ENCODE measurements around the gene HS1BP3.

Gene HS1BP3

DNA sequence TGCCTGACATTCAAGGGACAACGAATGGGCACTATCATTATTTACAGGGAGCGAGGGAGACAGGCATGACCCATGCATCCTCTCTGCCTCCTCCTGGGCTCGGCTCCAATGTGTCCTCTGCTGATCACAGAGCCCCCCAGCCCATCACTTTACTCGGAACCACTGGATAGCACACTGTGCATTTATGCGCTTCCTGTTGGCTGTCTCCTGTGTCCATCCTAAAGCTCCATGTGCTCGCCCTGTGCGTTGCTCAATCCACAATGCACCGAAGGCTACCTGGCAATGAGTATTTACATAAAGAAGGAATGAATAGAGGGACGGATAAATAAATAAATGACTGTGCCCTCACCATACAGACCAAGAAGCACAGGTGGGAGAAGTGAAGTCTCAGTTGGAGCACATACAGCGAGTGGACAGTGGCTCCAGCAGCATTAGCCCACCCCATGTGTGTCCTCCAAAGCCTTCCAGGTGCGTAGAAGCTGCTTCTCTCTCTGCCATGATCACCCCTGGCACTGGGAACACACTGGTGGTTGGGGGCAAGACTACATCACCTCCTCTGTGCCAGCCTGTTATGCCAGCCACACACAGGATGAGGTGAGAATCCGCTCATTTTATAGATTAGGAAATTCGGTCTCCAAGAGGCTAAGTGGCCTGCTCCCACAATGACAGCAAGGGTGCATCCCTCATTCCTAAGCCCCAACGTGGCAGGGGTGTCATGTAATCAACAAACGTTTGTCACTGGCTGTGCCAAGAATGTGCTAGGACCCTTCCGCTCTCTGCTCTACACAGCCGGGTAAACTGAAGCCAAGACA lies 13.7 kb upstream of the HS1BP3 start:
- no peak for DNase-seq (ENCODE audit: extremely low read depth in 1 of 2, low read depth in 1 of 2)

DNA sequence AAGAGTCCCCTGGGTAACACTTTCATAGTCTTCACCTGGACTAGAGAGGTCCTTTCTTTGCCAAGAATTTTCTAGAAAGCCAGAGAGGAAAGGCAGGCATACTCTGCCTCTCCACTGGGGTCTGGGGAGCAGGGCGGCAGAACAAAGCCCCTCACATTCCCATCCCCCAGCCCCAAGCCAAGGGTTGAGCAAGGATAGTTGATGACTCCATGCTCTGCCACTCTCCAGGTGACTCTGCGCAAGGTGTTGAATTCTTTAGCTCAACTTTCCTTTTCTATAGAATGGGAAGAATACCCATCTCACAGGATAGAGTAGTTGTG lies 13.1 kb upstream of the HS1BP3 start:
- no peak for DNase-seq (ENCODE audit: extremely low read depth in 1 of 2, low read depth in 1 of 2)

DNA sequence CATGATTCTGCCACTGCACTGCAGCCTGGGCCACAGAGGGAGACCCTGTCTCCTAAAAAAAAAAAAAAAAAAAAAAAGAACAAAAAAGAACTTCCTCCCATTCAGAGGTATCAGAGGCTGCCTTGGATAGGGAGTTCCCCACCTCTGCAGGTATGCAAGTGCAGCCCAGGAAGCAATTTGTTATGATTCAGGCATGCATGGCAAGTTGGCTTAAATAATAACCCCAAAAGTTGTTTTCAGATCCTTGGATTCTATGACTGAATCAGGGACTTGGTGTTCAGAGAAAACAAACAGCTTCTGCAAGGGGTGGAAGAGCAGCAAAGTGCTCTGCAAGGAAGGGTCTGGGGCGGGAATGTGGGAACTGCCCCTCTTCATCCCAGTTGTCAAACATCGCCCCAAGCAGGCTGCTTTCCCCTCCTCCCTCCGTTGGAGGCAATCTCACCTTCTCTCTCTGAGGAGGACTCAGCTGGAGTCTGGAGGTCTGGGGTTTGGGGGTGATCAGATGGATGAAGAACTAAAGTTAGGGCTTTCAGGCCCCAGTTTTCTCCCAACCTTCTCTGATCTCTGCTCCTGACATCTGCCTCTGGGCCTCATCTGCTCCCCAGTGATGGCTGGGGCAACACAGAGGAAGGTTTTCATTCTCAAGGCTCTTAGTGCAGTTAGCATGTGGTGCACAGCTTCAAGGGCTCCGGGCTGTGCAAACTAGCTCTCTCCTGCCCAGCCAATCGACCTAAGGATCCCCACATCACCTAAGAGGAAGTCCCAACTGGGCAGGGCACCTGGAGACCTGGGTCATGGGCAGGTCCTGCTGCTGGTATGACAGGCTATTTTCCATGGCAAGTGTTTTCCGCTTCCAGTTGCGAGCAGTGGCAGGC lies 12.5 kb upstream of the HS1BP3 start:
- no peak for DNase-seq (ENCODE audit: extremely low read depth in 1 of 2, low read depth in 1 of 2)

DNA sequence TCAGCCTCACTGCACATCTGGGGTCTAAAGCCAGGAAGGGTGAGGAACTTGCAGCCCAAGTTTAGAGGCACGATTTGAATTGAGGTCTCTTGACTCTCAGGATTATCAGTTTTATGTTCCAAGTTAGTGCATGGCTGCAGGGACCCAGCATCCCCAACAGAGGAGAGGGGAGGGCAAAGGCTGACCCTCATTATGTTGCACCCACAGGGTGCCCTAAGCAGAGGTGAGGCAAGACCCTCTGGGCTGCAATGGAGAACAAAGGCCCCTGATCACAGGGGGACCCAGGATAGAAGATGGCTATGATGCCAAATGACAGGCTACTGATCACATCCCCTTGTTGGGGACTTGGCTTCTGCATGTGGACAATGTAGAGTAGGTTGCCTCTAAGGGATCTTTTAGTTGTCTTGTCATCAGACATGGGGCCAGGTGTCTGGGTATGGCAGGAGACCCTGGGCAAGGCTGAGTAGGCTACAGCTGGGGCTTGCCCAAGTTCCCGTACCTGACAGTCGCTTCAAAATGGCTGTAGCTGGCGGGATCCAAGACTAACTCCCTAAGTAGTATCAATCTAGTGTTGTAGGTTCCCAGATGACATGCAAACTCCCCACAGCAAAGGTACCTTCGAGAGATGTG lies 11.5 kb upstream of the HS1BP3 start:
- DNase-seq (ENCODE audit: extremely low read depth in 1 of 2, low read depth in 1 of 2) = no peak

DNA sequence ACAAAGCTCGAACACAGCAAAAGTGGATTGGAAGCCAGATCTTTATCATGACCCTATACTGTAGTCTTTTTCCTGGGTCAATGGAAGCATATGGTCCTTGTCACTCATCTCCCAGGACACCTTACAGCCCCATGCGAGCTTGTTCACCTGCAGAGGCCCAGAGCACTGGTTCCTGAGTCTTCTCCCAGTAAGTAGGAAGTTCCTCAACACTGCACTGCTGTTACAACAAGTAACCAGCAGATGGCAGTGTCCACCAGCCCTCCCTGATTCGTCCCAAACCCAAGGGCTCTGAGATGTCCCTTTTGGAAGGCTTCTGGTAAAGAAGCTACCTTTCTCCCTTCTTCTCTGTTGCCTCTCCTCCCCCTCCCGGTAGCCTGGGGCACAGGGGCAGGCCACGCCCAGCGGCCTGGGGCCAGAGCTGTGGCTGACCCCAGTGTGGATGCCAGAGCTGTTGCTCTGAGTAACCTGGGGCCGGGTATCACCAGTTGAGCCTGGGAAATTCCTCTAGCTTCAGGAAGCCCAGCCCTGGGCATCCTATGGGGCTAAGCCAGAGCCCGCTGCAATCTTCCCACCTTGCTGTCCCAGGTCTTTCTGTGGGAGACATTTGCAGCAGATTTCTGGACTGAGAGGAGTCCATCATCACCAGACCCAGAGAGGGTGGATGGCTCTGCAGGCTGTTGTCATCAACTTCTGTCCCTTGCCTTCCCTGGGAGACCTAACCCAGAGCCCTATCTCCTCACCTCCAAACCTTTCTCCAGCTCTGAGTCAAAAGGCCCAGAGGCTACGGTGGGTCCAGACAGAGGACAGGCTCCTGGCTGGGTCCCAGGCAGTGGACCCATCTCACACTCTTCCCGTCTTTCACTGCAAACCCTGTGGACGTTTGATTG lies 10.8 kb upstream of the HS1BP3 start:
- no peak for DNase-seq (ENCODE audit: extremely low read depth in 1 of 2, low read depth in 1 of 2)

DNA sequence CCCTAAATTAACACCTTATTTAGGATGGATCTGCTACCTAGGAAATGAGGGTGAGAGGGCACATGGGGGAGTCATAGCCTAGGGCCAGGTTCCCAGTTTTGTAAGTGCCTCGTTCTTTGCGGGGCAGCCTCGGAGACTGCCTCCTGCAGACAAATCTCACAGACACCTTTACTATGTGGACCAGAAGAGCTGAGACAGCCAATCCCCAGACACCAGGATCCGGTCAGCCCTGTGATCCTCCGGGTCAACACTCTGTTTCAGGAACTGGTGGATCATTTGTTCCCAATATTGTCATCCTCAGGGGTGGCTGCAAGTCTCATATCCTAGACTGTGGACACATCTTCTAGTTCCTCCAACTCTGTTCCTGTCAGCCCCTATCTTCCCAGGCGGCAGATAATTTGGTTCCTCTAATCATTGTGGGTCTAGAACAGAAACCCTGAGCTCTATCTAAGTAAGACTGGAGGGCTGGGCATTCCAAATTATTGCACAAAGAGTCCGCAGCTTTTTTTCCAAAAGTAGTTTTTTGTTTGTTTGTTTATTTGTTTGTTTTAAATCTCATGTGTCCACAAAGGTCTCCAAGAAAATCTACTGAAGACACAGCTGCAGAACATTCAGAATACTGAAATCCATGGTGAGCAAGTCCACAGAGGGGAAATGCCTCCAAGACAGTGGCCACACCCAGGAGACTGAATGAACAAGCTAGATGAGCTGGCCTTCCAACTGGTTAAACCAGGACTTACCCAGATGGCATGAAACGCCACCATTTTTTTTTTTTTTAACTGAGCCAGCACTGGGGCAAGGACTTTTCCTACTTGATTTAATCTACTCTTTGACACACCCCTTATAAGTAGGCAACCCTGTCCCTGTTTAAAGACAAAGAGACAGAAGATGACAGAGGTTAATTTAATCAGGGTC lies 9.9 kb upstream of the HS1BP3 start:
- DNase-seq (ENCODE audit: extremely low read depth in 1 of 2, low read depth in 1 of 2) = no peak

DNA sequence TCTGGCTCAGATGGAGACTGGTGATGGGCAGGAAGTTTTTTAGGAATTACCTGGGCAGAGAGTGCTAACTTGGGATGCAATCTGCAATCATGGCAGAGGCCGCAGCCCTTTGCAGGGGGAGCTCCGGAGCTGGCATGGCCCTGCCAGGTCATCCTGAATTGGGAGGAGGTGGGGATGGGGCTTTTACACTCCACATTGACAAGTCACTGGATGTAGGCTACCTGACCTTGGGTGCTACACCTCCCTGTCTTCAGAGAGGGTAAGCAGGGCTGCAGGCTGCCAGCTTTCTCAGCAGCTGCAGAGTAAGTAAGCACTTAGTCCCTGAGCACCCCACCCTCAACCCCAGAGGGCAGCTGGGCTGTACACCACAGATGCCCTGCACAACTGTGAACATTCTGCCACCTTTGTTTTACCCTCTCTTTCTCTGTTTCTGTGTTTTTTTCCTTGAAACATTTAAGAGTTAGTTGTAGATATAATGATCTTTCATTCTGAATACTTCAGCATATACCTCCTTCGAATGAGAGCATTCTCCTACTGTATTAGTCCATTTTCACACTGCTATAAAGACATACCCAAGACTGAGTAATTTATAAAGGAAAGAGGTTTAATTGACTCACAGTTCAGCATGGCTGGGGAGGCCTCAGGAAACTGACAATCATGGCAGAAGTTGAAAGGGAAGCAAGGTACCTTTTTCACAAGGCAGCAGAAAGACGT lies 6.8 kb upstream of the HS1BP3 start:
- no peak for DNase-seq (ENCODE audit: extremely low read depth in 1 of 2, low read depth in 1 of 2)

DNA sequence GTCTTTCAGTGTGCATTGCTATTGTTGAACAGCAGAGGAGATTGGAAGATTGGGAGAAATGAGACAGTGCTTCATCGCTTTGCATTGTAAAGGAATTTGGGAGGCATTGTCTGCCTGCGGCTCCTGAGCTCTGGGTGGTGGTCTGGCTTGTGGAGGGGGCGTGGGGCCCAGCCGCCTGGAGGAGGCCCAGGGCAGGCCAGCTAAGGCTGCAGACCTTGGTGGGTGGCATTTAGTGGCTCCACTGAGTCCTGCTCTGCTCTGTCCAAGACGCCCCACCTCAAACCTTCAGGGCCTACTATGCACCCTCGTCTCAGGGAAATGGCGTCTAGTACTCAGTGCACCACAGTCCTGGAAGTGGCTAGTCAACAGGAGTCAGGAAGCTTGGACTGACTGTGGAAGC lies 5.7 kb upstream of the HS1BP3 start:
- no peak for DNase-seq (ENCODE audit: extremely low read depth in 1 of 2, low read depth in 1 of 2)

DNA sequence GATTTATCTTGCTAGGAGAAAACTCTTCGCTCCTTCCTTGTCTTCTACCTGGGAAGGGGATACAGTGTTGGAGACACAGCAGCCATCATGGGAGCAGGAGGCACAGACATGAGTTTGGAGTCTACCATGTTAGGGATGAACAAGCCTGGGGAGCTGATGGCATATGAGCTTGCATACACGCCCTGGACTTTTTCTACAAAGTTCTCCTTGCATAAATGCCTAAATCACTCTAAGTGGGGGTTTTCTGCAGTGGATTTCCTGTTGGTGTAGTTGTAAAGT lies 3.6 kb upstream of the HS1BP3 start:
- no peak for DNase-seq (ENCODE audit: extremely low read depth in 1 of 2, low read depth in 1 of 2)

DNA sequence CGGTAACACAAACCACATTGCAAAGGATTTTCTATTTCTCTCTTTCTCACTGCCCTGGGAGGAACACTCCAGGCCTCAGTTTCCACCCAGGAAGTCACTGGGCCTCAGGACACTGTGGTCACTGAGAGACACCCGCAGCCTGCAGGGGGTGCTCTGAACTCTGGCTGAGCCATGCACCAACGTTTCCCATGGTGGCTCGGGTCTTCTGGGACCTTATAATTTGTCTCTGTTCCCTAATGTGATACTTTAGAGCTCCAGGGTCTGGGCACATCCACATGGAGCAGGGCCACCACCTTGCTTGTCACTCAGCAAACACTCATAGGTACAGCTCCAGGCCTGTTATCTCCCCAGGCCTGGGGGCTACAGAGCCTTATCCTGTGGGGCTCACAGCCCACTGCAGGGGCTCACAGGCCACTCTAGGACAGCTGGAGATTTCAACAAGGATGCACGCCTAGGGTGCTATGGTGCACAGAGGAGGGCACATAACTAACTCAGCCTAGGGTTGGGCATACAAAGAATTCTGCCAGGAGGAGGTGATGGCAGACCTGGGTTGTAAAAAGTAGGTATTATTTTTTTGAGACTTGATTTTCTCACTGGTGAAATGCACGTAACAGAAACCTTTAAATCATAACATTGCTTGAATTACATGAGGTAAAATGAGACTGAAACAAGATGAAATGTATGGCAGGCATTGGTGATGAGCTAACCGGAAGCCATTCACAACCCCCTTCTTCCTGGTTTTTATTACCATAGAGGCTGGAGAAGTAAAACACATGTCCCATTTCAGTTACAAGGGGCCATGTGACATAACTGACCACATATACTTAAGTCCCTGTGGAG lies 3.0 kb upstream of the HS1BP3 start:
- DNase-seq (ENCODE audit: extremely low read depth in 1 of 2, low read depth in 1 of 2) = no peak

DNA sequence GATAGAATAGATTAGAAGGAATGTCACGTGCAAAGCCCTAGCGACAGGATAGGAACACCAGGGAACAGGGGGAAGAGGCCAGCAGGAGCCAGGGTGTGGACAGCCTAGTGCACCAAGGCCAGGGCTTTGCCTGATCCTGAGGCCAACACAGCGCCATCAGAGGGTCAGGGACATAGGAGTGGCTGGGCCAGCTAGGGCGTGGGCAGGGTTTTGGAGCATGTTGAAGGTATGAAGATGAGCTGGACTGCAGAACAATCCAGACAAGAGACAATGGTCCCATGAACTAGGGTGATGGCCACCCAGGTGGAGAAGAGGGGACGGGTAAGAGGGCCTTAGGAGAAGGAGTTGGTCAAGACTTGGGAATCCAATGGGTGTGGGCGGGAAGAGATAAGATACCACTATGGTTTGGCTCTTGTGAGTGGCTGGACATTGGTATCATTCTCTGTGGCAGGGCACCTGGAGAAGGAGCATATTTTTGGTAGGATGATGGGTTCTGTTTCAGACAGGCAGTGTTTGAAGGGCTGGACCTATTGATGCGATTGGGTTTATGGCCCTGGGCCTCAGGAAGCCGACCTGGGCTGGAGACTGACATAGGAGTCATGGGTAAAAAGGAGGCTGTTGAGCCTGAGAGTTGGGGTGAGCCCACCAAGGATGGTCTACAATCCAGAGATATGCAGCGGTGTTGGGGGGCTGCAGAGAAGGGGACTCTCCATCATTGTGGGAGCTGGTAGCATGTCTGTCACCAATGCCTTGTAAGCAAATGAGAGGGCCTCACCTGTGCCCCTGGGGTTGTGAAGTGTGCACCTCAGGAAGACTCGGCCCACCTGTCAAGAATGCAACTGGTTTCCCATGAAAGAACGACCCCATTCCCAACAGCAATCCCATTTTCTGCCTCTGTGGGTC lies 2.0 kb upstream of the HS1BP3 start:
- no peak for DNase-seq (ENCODE audit: extremely low read depth in 1 of 2, low read depth in 1 of 2)

DNA sequence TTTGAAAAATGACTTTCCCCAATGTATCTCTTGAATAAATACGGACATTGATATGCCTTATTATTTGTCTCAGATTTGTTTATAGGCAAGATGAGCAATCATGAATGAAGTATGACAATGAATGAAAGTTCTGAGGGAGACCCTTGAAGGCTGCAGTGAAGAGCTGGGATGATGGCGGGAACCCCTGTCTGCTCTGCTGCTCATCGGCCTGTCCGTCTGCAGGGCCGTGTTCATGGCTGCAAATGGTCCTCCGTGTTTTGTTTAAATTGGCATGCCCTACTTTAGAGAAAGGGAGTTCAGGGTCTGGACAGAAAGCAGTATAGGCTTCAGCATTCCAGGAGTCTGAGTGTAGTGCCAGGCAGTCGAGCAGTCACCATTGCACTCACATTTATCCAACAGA lies 1.2 kb upstream of the HS1BP3 start:
- DNase-seq (ENCODE audit: extremely low read depth in 1 of 2, low read depth in 1 of 2) = no peak

DNA sequence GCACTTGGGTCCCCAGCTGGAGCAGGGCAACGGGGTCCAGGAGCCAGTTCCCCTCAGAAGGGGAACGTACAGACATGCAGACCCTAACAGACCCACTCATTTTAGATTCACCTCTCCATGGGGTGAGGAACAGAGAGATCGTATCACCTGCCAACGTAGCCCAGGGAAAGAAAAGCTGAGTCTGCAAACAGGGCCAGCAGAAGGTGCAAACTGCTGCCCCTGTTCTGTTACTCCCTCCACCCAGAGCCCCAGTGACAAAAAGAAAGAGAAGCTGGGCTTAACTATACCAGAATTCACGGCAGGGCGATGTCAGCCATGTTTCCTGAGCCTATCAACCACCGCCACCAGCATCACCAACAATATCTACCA lies 817 bp upstream of the HS1BP3 start:
- DNase-seq (ENCODE audit: extremely low read depth in 1 of 2, low read depth in 1 of 2) = no peak

DNA sequence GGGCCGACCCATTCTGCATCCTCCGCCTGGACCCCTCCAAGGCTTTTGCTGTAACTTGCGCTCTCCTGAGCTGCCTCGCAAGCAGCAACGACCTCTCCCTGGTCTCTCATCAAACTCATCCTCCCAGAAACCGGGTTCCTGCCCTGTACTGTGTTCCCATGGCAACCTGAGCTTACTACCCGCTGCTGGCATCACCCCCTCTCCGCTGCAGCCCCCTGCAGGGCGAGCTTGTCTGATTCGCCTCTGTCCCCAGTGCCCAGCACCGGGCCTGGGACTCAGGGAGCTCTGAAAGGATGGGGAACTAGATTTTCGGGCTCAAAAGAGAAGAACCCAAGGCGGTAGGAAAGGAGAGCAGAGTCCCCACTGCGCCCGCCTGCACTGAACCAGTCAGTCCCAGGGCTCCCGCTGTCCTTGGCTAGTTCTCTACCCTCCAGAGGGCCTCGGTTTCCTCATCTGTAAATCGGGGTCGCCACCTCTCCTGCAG lies 463 bp downstream of the HS1BP3 start:
- no peak for DNase-seq (ENCODE audit: extremely low read depth in 1 of 2, low read depth in 1 of 2)

DNA sequence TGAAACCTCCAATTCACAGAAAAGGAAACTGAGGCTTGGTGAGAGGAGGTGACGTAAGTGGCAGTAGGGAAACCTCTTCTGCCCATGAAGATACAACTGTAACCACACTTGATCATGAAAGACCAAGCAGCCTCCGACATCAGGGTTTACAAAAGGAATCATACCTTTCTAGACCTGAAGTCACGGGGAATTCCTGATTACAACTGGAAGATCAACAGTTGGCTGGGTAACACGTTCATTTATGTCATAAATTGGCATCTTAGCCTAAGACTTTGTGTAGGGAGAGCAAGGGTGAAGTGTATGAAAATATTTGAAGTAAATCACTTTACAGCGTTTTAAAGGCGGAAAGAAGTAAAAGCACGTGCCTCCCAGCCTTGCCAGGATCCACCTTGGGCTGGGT lies 922 bp downstream of the HS1BP3 start:
- DNase-seq (ENCODE audit: extremely low read depth in 1 of 2, low read depth in 1 of 2) = no peak

DNA sequence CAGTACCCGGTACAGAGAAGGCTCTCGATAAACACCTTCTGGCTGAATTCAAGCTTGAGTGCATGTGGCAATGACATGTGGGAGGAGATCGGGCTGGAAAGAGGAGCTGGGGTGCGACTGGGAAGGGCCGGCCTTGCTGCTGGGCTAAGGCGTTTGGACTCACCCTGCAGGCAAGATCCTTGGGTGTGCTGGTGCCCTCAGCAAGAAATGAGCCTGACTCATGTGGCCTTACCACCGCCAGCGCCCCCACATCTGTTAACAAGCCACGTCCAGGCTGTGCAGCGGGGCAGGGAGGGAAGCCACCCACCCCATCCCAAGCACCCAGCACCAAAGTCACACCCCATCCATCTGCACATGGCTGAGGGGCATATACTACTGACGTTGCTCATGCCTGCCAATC lies 1.3 kb downstream of the HS1BP3 start:
- no peak for DNase-seq (ENCODE audit: extremely low read depth in 1 of 2, low read depth in 1 of 2)

DNA sequence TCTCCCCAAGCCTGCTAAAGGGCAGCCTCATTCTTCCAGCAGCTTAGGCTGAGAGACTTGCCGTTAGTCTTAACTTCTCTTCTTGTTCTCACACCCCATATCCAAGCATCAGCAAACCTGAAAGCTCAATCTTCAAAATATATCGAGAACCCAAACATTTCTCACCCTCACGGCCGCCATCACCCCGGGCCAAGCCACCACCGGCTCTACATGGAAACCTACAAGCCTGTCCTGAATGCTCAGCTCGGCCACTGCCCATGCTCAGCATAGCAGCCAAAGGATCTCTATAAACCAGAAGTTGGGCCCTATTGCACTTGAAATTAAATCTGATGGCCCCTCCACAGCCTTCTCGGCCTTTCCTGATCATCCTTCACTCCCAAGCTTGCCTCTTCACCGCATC lies 2.1 kb downstream of the HS1BP3 start:
- no peak for DNase-seq (ENCODE audit: extremely low read depth in 1 of 2, low read depth in 1 of 2)

DNA sequence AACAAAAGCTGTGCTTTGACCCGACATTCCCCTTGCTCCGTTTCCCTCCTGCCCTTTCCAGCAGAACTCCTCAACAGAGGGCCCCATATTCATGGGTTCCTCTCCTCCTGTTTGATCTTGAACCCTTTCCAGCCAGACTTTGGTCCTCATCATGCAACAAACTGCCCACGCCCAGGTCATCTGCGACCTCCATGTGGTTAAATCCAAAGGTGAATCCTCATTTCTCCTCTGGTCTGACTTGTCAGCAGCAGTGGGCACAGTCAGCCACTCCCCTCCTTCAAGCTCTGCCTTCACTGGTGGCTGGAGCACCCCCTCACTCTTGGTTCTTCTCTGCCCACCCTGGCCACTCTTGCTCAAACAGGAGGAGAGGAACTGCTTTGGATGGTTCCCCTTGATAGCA lies 2.7 kb downstream of the HS1BP3 start:
- DNase-seq (ENCODE audit: extremely low read depth in 1 of 2, low read depth in 1 of 2) = no peak

All from stimulated activated CD8-positive, alpha-beta memory T cell treated with anti-CD3 and anti-CD28 coated beads, Interleukin-7, amount 100 ng/mL, for 48 hours (primary cell).